Rectal smooth muscle tissue (tissue), 1 donor: ENCODE data around the gene DRC7.

Experiments
- H3K27ac ChIP-seq: one replicate; pipeline ENCODE4 v1.7.0; 2013; ENCODE audit warnings: low read depth, low read length, inconsistent platforms
- H3K27me3 ChIP-seq: one replicate; pipeline ENCODE4 v1.7.0; 2013; ENCODE audit warnings: low read length; ENCODE audit not compliant: control insufficient read depth, insufficient read depth
- H3K36me3 ChIP-seq: one replicate; pipeline ENCODE4 v1.7.0; 2013; ENCODE audit warnings: low read length; ENCODE audit not compliant: control insufficient read depth, insufficient read depth
- H3K4me1 ChIP-seq: one replicate; pipeline ENCODE4 v1.7.0; 2013; ENCODE audit warnings: low read length; ENCODE audit not compliant: control insufficient read depth, insufficient read depth
- H3K4me3 ChIP-seq: one replicate; pipeline ENCODE4 v1.7.0; 2013; ENCODE audit warnings: low read length
- H3K9ac ChIP-seq: one replicate; pipeline ENCODE4 v1.7.0; 2013; ENCODE audit warnings: low read length

Gene DRC7

DNA sequence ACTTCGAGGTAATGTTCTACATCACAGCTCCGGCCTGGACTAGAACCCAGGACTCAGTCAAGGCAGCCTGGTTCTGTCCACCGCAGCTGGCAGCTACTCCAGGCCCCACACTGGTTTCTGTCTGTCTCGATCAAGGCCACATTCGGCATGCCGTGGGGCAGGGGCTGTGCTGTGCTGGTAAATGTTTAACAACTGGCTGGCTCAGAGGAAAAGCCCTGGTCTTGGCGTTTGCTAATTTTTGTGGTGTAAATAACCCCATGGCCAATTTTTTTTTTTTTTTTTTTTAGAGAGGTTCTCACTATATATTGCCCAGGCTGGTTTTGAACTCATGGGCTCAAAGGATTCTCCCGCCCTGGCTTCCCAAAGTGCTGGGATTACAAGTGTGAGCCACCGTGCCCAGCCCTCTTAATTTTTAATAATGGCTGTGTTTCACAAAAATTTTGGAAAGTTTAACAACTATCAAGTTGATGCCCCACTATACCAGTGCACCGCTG, 328 bp upstream of the DRC7 start:
- H3K4me3 ChIP-seq: no peak overlapping the region
- no peak overlapping the region for H3K27ac ChIP-seq
- H3K36me3 ChIP-seq: no peaks in the 10 kb centered on the region
- no peaks in the 10 kb centered on the region for H3K4me1 ChIP-seq
- H3K27me3 ChIP-seq: peaks cover 3% of the 10 kb centered on the region
- H3K9ac ChIP-seq: no peak overlapping the region

DNA sequence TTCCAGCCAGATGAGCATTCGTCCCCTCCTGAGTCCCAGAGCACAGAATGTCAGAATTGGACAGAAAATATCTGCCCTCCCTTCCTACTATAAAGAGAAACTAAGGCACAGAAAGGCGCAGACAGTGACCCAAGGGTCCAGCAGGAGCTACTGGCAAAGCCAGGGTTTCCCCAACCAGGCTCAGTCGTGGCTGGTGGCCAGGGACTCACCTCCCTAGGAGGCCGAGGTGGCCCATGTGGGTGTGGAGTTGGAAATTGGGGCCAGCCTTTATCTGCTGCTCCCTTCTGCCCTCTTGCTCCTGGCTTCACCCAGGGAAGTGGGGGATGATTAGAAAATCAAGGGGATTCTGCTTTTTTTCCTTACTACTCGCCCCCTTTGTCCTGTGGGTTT, 1.1 kb downstream of the DRC7 start:
- Histone ChIP-seq H3K4me3 (no peak overlapping the region), H3K27me3 (no peaks in the 10 kb centered on the region), H3K27ac (no peak overlapping the region), H3K36me3 (no peaks in the 10 kb centered on the region), H3K4me1 (no peaks in the 10 kb centered on the region), H3K9ac (no peak overlapping the region)

DNA sequence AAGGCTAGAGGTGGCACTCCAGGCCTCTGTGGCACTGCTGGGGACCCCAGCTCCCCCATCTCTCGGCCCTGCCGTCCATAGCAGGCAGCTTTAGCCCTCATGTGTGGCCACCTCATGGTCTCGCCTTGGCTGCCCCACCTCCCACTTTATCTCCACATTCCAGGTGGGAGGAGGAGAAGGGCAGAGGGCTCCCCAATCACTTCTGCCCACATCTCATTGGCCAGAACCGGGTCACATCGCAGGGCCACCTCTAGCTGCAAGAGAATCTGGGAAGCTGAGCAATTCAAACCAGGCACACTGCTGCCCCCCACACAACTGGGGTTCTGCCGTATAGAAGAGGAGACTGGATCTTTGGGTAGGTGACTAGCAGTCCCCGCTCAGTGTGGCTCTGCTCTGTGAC, 1.6 kb downstream of the DRC7 start:
- no peaks in the 10 kb centered on the region for H3K36me3 ChIP-seq
- H3K9ac ChIP-seq: no peak overlapping the region
- no peak overlapping the region for H3K27ac ChIP-seq
- H3K4me1 ChIP-seq: no peaks in the 10 kb centered on the region
- H3K4me3 ChIP-seq: no peak overlapping the region
- no peaks in the 10 kb centered on the region for H3K27me3 ChIP-seq

DNA sequence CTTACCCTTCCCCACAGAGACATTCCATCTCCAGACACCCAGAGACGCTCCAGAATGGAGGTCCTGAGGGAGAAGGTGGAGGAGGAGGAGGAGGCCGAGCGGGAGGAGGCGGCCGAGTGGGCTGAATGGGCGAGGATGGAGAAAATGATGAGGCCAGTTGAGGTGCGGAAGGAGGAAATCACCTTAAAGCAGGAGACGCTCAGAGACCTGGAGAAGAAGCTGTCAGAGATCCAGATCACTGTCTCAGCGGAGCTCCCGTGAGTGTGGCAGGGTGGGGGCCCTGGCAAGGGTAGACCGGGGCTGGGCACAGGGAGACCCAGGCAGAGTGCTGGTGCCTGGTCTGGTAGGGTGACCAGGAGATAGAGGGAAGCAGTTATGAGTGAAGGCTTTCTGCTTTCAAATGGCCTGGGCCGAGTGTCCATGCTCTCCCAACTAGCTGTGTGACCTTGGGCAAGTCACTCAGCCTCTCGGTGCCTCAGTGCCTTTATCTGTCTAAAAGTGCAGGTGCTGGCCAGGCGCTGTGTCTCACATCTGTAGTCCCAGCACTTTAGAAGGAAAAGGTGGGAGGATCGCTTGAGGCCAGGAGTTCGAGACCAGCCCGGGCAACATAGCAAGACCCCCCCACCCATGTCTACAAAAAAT, 3.4 kb downstream of the DRC7 start:
- no peaks in the 10 kb centered on the region for H3K4me1 ChIP-seq
- no peaks in the 10 kb centered on the region for H3K27me3 ChIP-seq
- no peaks in the 10 kb centered on the region for H3K36me3 ChIP-seq
- no peak overlapping the region for H3K4me3 ChIP-seq
- H3K9ac ChIP-seq: no peak overlapping the region
- H3K27ac ChIP-seq: no peak overlapping the region

DNA sequence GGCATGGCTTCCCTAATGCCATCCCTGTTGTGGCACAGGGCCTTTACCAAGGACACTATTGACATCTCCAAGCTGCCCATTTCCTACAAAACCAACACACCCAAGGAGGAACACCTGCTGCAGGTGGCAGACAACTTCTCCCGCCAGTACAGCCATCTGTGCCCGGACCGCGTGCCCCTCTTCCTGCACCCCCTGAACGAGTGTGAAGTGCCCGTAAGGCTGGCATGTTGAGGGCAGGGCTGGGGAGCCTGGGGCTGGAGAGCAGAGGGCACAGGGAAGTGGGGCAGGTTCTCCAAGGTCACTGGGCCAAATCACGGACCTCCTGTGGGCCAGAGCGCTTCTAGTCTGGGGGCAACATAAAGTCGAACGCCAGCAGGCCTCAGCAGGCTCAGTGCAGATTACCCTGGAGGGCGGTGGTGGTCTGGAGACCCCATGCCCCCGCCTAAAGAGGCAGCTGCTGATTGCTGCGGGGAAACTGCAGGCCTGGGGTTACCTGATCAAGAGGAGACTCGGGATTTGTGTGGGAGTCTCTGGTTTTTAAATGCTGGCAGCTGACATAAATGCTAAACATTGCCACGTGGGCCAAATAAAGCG, 4.3 kb downstream of the DRC7 start:
- Histone ChIP-seq H3K36me3 (no peaks in the 10 kb centered on the region), H3K4me3 (no peak overlapping the region), H3K9ac (no peak overlapping the region), H3K4me1 (no peaks in the 10 kb centered on the region), H3K27me3 (no peaks in the 10 kb centered on the region), H3K27ac (no peak overlapping the region)

DNA sequence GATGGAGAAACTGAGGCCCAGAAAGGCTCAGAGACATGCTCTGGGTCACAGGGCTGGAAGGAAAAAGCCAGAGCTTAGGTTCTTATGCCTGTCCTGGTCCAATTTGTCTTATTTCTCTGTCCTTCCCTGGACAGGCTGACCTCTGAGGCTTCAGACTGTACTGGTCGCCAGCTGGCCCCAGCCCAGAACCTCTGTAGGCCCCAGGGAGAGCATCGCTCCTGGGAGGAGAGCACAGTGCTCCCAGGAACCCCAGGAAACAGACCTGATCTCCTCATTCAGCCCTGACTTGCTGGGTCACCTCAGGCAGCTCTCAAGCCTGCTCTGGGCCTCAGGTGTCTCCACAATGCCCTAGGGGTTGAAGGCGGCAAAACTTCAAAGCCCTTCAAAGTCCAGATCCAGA, 4.9 kb downstream of the DRC7 start:
- H3K4me3 ChIP-seq: no peak overlapping the region
- H3K27ac ChIP-seq: no peak overlapping the region
- no peaks in the 10 kb centered on the region for H3K27me3 ChIP-seq
- no peaks in the 10 kb centered on the region for H3K36me3 ChIP-seq
- H3K9ac ChIP-seq: no peak overlapping the region
- no peaks in the 10 kb centered on the region for H3K4me1 ChIP-seq

DNA sequence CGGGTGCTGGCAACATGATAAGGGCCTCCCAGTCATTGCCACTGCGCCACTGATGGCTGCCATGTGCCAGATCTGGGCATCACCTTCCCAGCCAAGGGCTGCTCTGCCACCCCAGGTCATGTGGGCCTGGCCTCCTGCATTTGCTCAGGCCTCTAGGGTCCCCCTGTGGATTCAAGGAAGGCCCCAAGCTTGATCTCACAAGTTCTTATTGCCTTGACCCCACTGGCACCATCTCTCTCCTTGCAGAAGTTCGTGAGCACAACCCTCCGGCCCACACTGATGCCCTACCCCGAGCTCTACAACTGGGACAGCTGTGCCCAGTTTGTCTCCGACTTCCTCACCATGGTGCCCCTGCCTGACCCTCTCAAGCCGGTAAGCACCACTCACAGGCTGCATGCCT, 5.3 kb downstream of the DRC7 start:
- H3K4me1 ChIP-seq: no peaks in the 10 kb centered on the region
- H3K9ac ChIP-seq: no peak overlapping the region
- no peak overlapping the region for H3K27ac ChIP-seq
- H3K27me3 ChIP-seq: no peaks in the 10 kb centered on the region
- H3K4me3 ChIP-seq: no peak overlapping the region
- no peaks in the 10 kb centered on the region for H3K36me3 ChIP-seq

DNA sequence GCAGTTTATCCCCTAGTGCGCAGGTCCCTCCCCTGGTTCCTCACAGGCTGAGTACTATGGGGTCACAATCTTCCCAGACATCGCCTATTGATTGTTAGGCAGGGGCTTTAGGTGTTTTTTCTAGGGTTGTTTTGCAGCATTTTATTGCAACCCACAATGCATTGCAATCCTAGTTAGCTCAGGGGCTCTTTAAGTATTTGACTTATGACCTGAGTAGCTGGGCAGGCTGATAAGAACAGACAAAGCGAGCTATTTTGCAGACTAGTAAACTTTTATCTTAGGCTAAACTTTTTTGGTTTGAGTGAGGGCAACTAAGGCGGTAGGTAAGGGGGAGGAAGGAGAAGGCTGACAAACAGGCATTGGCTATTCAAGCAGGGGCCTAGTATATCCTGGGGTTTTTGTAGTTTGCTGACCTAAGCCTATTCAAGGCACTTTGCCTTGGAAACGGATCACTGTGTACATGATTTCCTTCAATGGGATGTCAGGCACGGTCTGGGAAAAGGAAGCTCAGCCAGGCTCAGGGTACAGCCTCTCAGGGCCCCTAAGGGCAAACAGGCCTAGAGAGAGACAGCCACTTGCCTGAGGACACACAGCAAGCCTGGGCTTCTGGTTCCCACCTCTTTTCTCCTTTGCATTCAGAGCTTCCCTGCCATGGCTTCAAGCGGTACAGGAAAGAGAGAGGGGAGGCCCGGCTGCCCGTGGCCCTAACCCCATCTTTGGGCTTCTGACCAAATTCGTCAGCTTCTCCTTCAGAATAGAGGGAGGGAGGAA, 6.4 kb downstream of the DRC7 start:
- Histone ChIP-seq H3K4me1 (no peaks in the 10 kb centered on the region), H3K9ac (no peak overlapping the region), H3K36me3 (no peaks in the 10 kb centered on the region), H3K27ac (no peak overlapping the region), H3K27me3 (no peaks in the 10 kb centered on the region), H3K4me3 (no peak overlapping the region)

DNA sequence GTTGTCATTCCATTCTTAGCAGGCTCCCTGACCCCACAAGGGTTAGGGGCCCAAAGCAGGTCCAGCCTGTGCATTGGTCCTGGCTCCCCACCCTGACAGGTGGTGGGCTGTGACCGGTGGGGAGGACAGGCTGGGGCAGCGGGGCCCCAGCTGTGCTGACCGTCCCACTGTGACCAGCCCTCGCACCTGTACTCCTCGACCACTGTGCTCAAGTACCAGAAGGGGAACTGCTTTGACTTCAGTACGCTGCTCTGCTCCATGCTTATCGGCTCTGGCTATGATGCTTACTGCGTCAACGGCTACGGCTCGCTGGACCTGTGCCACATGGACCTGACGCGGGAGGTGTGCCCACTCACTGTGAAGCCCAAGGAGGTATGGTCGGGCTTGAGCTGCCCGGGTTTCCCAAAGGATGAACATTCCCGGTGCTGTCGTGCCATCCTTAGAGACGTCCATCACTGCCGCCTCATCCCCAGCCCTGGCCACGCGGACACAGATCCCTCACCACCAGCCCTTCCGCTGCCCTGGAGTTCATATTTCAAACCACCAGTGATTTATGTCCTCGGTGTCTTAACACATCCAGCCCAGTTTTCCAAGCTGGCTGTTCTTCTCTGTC, 7.3 kb downstream of the DRC7 start:
- Histone ChIP-seq H3K27ac (no peak overlapping the region), H3K36me3 (no peaks in the 10 kb centered on the region), H3K4me1 (no peaks in the 10 kb centered on the region), H3K4me3 (no peak overlapping the region), H3K27me3 (no peaks in the 10 kb centered on the region), H3K9ac (no peak overlapping the region)

DNA sequence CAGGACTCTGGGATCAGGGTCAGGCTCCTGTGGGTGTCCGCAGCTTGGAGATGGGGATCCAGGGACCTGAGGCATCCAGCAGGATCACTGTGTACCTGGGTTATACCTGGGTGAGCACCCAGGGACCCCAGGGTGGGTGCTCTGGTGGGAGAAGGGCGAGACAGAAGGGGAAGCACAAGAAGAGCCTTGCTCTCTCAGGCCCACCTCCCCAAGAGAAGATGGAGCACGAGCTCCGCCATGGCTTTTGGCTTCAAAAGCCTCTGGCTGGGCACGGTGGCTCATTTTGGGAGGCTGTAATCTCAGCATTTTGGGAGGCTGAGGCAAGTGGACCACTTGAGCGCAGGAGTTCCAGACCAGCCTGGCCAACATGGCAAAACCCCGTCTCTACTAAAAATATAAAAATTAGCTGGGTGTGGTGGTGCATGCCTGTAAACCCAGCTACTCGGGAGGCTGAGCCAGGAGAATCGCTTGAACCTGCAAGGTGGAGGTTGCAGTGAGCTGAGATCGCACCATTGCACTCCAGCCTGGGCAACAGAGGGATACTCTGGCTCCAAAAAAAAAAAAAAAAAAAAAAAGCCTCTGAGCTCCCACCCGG, 8.9 kb downstream of the DRC7 start:
- Histone ChIP-seq H3K36me3 (no peaks in the 10 kb centered on the region), H3K27me3 (no peaks in the 10 kb centered on the region), H3K27ac (no peak overlapping the region)

DNA sequence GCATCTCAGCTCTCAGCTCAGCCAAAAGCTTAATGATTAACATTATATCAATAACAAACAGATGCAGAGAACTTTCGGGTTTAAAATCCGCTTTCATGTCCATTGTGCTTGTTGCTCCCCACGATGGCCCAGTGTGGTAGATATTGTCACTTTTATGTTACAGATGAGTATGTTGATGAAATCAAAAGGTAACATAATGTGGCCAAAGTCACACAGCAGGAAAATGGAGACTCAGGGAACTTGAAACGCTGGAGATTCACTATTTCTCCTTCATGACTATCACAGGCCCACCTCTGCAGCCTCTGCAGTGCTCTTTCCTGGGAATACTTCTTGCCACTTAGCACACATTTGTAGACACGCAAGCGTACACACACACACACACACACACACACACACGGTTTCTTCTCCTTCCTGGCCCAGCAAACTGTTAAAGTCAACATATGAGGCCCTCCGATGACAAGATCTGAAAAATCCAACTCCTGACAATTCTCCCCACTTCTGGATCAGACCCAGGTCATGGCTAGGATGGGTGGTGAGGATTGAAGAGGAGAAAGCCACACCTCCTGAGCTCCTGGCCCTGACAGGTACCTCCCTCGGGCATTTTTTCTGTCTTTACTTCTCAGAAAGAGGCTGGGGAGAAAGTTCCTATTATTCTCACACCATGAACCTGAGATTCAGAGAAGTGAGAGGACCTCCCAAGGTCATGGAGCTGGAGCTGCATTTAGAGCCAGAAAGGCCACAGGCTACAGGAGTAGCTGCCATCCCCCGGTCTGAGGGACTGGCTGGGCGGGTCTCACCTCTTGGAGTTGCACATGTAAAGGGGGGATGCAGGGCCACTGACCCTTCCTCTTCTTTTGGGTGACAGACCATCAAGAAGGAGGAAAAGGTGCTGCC, 9.7 kb downstream of the DRC7 start:
- Histone ChIP-seq H3K27me3 (no peaks in the 10 kb centered on the region), H3K4me3 (no peak overlapping the region), H3K27ac (no peak overlapping the region), H3K9ac (no peak overlapping the region), H3K4me1 (no peaks in the 10 kb centered on the region), H3K36me3 (no peaks in the 10 kb centered on the region)

More for the DNA sequence above, 8.9 kb downstream of the DRC7 start:
- no peak overlapping the region for H3K4me3 ChIP-seq
- H3K4me1 ChIP-seq: no peaks in the 10 kb centered on the region
- no peak overlapping the region for H3K9ac ChIP-seq
